Endothelial cell of umbilical vein (primary cell): Measurements from ENCODE around the gene USB1.

Experiments
- CTCF ChIP-seq, 2 donors: IDR thresholded peaks; 1 replicate in 1 of 2; 2 replicates in 1 of 2; pipeline ENCODE4 v1.5.1; 2011; ENCODE audit warnings: low read length in 2 of 2, mild to moderate bottlenecking in 2 of 2, moderate library complexity in 2 of 2, control low read depth in 1 of 2, inconsistent platforms in 1 of 2, low read depth in 1 of 2; ENCODE audit not compliant: insufficient read depth in 1 of 2; ENCODE audit errors: extremely low read depth in 1 of 2
- EZH2 ChIP-seq: IDR thresholded peaks from 2 replicates; pipeline ENCODE4 v1.6.1; 2012; ENCODE audit warnings: borderline replicate concordance, low read depth, mild to moderate bottlenecking, moderate library complexity, low read length, inconsistent platforms; ENCODE audit not compliant: severe bottlenecking
- MYC ChIP-seq: IDR thresholded peaks from one replicate; pipeline ENCODE4 v1.6.1; 2011; ENCODE audit warnings: mild to moderate bottlenecking, low read depth, low read length
- POLR2AphosphoS5 ChIP-seq: IDR thresholded peaks from 2 replicates; pipeline ENCODE4 v1.6.1; 2012; ENCODE audit warnings: low read depth, mild to moderate bottlenecking, control low read depth, low read length, moderate library complexity; ENCODE audit not compliant: insufficient read depth

GRCh38 chr16:58035356-58036170, 34.4 kb downstream of the USB1 start:
- TF ChIP-seq POLR2AphosphoS5 = no peak
- no peak for TF ChIP-seq EZH2
- TF ChIP-seq CTCF (IDR thresholded peaks at IDR 0.05; ENCODE audit: extremely low read depth in 1 of 2, insufficient read depth in 1 of 2, low read depth in 1 of 2, low read length in 2 of 2) = no peak
- TF ChIP-seq MYC = no peak
